Neural cell (in vitro differentiated cells): ENCODE results near the gene JHY.

Experiments
- CTCF ChIP-seq: fragments of 450-650 bp; IDR thresholded peaks from 2 replicates; pipeline ENCODE4 v1.5.1; 2014; ENCODE audit warnings: antibody characterized with exemption, mild to moderate bottlenecking, moderate library complexity; ENCODE audit not compliant: poor library complexity, severe bottlenecking
- EP300 ChIP-seq: fragments of 450-650 bp; conservative IDR thresholded peaks from 2 replicates; pipeline ENCODE4 v1.6.1; 2014; ENCODE audit warnings: antibody characterized with exemption, mild to moderate bottlenecking, moderate library complexity; ENCODE audit not compliant: poor library complexity, severe bottlenecking
- MXI1 ChIP-seq: fragments of 450-650 bp; conservative IDR thresholded peaks from 2 replicates; pipeline ENCODE4 v1.6.1; 2014; ENCODE audit warnings: antibody characterized with exemption, mild to moderate bottlenecking; ENCODE audit not compliant: poor library complexity, severe bottlenecking
- POLR2AphosphoS5 ChIP-seq: IDR thresholded peaks from 2 replicates; pipeline ENCODE4 v1.6.1; 2012
- RAD21 ChIP-seq: fragments of 450-650 bp; conservative IDR thresholded peaks from 2 replicates; pipeline ENCODE4 v1.6.1; 2014; ENCODE audit warnings: antibody characterized with exemption, mild to moderate bottlenecking, moderate library complexity
- TAF1 ChIP-seq: IDR thresholded peaks from 2 replicates; pipeline ENCODE4 v1.6.1; 2012; ENCODE audit warnings: low read depth

GRCh38 chr11:122874991-122875390, 7.6 kb upstream of the JHY start:
- TF ChIP-seq POLR2AphosphoS5: no peak
- no peak for TF ChIP-seq CTCF
- TF ChIP-seq EP300: no peak
- TF ChIP-seq MXI1: no peak
- no peak for TF ChIP-seq RAD21
- no peak for TF ChIP-seq TAF1
